GM12872 (cell line): ENCODE measurements around the gene GALR2.
A peak's percentile ranks its signal among the peaks of the same experiment; 100 is the strongest.

ENCODE experiments used
- TF ChIP-seq, protein P1 (sequence below): IDR thresholded peaks from 3 replicates; pipeline ENCODE4 v1.5.1; 2011; ENCODE audit warnings: low read depth, mild to moderate bottlenecking, low read length, moderate library complexity; ENCODE audit not compliant: insufficient read depth

Gene GALR2

GRCh38 chr17:76119409-76120371, 45.1 kb downstream of the GALR2 start:
- TF ChIP-seq, protein P1, sequence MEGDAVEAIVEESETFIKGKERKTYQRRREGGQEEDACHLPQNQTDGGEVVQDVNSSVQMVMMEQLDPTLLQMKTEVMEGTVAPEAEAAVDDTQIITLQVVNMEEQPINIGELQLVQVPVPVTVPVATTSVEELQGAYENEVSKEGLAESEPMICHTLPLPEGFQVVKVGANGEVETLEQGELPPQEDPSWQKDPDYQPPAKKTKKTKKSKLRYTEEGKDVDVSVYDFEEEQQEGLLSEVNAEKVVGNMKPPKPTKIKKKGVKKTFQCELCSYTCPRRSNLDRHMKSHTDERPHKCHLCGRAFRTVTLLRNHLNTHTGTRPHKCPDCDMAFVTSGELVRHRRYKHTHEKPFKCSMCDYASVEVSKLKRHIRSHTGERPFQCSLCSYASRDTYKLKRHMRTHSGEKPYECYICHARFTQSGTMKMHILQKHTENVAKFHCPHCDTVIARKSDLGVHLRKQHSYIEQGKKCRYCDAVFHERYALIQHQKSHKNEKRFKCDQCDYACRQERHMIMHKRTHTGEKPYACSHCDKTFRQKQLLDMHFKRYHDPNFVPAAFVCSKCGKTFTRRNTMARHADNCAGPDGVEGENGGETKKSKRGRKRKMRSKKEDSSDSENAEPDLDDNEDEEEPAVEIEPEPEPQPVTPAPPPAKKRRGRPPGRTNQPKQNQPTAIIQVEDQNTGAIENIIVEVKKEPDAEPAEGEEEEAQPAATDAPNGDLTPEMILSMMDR, result no peak

- TF ChIP-seq, protein P1, result no peak
Observed at GRCh38 chr17:76120658-76121008, 46.1 kb downstream of the GALR2 start.

DNA sequence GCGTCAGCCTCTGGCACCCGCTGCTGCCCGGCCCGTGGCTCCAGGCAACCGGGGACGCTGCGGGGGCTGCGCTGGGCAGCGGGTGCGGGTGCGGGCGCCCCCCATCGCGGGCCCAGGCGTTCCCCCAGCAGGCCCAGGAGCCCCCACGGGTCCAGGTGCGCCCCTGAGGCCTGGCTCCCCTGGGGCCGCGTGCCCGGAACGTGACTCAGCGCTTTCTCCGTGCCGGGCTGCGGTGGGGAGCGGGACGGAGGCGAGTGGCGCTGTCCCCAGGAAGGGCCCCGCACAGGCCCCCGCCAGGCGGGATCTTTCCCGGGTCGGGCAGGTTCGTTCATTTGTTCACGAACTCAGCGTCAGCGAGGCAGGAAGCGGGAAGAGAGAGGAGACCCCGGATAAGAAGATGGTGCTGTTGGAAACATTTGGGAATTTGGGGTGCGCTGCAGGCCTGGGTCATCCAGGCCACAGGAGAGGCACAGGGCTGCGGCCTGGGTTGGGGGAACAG, 47.4 kb downstream of the GALR2 start:
- TF ChIP-seq, protein P1, result no peak

- TF ChIP-seq, protein P1, result no peak
Observed at GRCh38 chr17:76122431-76123190, 48.0 kb downstream of the GALR2 start.

DNA sequence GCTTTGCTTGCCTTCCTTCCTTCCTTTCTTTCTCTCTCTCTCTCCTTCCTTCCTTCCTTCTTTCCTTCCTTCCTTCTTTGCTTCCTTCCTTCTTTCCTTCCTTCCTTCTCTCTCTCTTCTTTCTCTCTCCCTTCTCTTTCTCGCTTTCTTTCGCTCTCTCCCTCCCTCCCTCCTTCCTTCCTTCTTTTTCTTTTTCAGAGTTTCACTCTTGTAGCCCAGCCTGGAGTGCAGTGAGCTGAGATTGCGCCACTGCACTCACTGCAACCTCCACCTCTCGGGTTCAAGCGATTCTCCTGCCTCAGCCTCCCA, 48.6 kb downstream of the GALR2 start:
- TF ChIP-seq, protein P1, result no peak

DNA sequence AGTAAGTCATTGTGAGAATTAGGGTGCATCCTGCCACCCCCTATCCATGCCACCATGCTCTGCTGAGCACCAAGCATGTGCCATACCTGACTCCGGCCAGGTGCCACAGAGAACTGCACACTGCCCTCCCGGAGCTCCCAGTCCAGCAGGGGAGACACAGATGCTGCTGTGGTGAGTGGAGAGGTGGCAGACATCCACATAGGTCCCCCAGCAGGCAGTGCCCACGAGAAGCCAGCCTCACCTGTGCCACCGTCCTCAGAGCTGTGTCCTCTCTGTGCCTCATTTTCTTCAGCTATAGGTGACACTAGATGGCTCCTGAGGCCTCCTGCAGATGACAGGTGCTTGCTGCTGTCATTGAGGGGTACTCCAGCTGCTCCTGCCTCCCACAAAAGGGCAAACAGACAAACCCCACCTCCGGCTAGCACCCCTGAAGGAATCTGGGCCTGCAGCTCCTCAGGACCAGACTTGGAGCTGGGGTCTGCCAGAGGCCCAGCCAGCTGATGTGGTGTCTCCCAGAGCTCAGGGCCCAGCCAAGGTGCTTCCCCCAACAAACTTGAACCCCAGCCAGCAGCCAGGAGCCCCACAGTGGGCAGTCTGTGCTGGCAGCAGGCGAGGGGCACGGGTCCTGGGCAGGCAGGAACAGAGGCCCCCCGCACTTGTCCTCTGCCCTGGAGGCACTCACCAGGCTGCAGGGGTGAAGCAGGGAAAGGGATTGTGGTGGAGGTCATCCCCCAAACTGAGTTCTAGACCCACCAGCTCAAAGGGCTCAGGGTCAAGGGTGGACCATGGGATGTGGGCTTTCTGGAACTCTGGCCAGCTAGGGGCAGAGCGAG, 49.4 kb downstream of the GALR2 start:
- TF ChIP-seq, protein P1, result peak; percentile 33; the same call in 1 of the 3 replicates
